Glutamatergic neuron (in vitro differentiated cells): ENCODE measurements around the gene TMEM179. TPM values are rescaled to one million over a fixed set of nuclear protein-coding genes. Genes with fewer than 3 reads are reported as not detected.

Experiments used
- DNase-seq: peaks from one replicate; pipeline ENCODE4 v3.0.0; 2022
- H3K27ac Mint-ChIP-seq: one replicate; pipeline ENCODE4 v1.8.0; 2020; ENCODE audit warnings: mild to moderate bottlenecking, mixed read lengths, inconsistent platforms; ENCODE audit not compliant: unreplicated experiment
- H3K27me3 Mint-ChIP-seq: one replicate; pipeline ENCODE4 v1.8.0; 2020; ENCODE audit warnings: mild to moderate bottlenecking, moderate library complexity, mixed read lengths, inconsistent platforms; ENCODE audit not compliant: unreplicated experiment
- H3K36me3 Mint-ChIP-seq: one replicate; pipeline ENCODE4 v1.8.0; 2020; ENCODE audit warnings: mild to moderate bottlenecking, mixed read lengths, inconsistent platforms; ENCODE audit not compliant: unreplicated experiment
- H3K4me1 Mint-ChIP-seq: one replicate; pipeline ENCODE4 v1.8.0; 2020; ENCODE audit warnings: mild to moderate bottlenecking, low read depth, mixed read lengths, inconsistent platforms; ENCODE audit not compliant: unreplicated experiment
- H3K4me3 Mint-ChIP-seq: one replicate; pipeline ENCODE4 v1.8.0; 2020; ENCODE audit warnings: mild to moderate bottlenecking, mixed read lengths, inconsistent platforms; ENCODE audit not compliant: unreplicated experiment
- H3K9me3 Mint-ChIP-seq: one replicate; pipeline ENCODE4 v1.8.0; 2020; ENCODE audit warnings: mild to moderate bottlenecking, moderate library complexity, mixed read lengths, inconsistent platforms; ENCODE audit not compliant: unreplicated experiment
- CTCF ChIP-seq: fragments of 200-600 bp; sonication (generic); IDR thresholded peaks from one replicate; pipeline ENCODE4 v1.5.0; 2021; ENCODE audit not compliant: partially characterized antibody, unreplicated experiment
- total RNA-seq: library from RNA; stranded (reverse); fragmentation: NEBNext Ultra II Directional; extraction: Animal tissue kit (Norgen Biotek cat#: 25700); gene quantifications from one replicate; pipeline ENCODE4 v1.2.1, GENCODE V29; 2021; ENCODE audit not compliant: unreplicated experiment

Gene TMEM179
- total RNA-seq, 1 donor from 2014 or later = 28.8 TPM

DNA sequence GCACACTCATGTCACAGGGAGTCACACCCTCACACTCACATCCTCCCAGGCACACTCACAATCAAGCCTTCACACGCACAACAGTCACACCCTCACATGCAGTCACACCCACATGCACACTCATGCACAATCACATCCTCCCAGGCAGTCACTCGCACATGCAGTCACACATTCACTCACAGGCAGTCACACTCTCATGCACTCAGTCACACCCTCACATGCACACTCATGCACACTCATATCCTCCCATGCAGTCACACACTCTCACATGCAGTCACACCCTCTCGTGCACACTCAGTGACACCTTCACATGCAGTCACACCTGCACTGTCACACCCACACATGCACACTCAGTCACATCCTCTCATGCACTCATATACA lies 12.3 kb downstream of the TMEM179 start:
- Mint-ChIP-seq H3K4me1 (no peaks in the 10 kb centered on the region), H3K36me3 (no peaks in the 10 kb centered on the region), H3K4me3 (no peak overlapping the region), H3K9me3 (peaks cover 3% of the 10 kb centered on the region), H3K27ac (peak overlapping the region; percentile 21), H3K27me3 (peaks cover 13% of the 10 kb centered on the region)
- no peak for TF ChIP-seq CTCF
- DNase-seq = no peak

- H3K36me3 Mint-ChIP-seq = no peaks in the 10 kb centered on the region
- peak; percentile 10 for DNase-seq
- no peak overlapping the region for H3K4me3 Mint-ChIP-seq
- H3K27ac Mint-ChIP-seq = no peak overlapping the region
- H3K9me3 Mint-ChIP-seq = peaks cover 3% of the 10 kb centered on the region
- no peaks in the 10 kb centered on the region for H3K4me1 Mint-ChIP-seq
- no peak for TF ChIP-seq CTCF
- H3K27me3 Mint-ChIP-seq = peaks cover 13% of the 10 kb centered on the region
These were observed 12.9 kb downstream of the TMEM179 start for GRCh38 chr14:104591506-104592291.

- H3K4me3 Mint-ChIP-seq = no peak overlapping the region
- no peak for TF ChIP-seq CTCF
- H3K36me3 Mint-ChIP-seq = no peaks in the 10 kb centered on the region
- H3K27ac Mint-ChIP-seq = no peak overlapping the region
- no peaks in the 10 kb centered on the region for H3K4me1 Mint-ChIP-seq
- no peak for DNase-seq
- H3K27me3 Mint-ChIP-seq = peaks cover 13% of the 10 kb centered on the region
- peaks cover 3% of the 10 kb centered on the region for H3K9me3 Mint-ChIP-seq
These were observed 13.5 kb downstream of the TMEM179 start for GRCh38 chr14:104591031-104591430.

DNA sequence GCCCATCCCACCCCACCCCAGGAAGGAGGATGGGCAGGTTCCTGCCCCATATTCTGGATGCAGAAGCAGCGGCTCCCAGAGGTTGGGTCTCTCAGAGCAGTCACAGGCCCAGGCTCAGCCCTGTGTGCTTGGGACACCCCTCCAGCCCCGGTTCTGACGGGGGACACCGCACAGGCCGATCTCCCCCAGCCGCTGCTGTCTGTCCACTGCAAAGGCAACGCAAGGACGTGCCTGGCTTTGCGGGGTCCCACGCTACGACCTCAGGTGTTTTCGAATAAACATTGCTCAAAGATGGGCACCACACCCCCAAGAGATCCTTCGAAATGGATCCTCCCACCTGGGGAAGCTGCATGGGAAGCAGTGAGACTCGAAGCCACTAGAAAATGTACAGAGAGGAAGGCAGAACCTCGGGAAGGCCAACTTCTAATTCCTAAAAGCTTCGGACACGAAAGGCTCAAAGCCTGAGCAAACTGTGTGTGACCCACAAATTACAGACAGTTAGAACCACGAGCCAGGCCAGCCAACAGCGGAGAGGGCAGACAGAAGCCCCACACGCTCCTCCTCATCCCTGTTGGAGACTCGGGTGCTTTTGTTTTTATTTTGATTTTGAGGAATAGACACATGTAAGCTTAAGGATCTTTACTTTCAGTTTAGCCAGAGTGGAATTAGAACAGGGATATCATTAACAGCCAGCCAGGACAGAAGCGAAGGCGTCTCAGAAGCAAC lies 14.2 kb downstream of the TMEM179 start:
- Mint-ChIP-seq H3K27me3 (peaks cover 13% of the 10 kb centered on the region), H3K4me3 (no peak overlapping the region), H3K27ac (no peak overlapping the region), H3K9me3 (peaks cover 4% of the 10 kb centered on the region), H3K4me1 (no peaks in the 10 kb centered on the region), H3K36me3 (no peaks in the 10 kb centered on the region)
- DNase-seq = no peak
- no peak for TF ChIP-seq CTCF
